ENCODE results near the gene ULBP3. TPM values are rescaled to one million over a fixed set of nuclear protein-coding genes. Genes with fewer than 3 reads are reported as not detected.

Gene ULBP3
- total and polyA plus RNA-seq, 9 of the 15 experiments (the other 6 are each of a cell fraction or from before 2014, with no cell fraction given), result 0.25 to 0.33 TPM; not detected in 7

DNA sequence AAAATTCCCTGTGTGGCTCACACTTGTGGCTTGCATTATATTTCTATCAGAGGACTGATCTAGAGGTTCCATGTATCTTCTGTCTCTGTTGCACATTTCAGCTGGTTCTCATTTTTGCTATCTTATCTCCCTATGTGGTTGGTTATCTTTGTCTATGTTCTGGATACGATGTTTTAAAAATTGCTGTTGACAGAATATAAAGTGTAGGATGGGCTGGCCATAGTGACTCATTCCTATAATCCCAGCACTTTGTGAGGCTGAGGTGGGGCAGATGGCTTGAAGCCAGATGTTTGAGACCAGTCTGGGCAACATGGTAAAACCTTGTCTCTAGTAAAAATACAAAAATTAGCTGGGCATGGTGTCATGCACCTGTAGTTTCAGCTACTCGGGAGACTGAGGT lies 9.9 kb upstream of the ULBP3 start (continued):
- TF ChIP-seq, protein P1, sequence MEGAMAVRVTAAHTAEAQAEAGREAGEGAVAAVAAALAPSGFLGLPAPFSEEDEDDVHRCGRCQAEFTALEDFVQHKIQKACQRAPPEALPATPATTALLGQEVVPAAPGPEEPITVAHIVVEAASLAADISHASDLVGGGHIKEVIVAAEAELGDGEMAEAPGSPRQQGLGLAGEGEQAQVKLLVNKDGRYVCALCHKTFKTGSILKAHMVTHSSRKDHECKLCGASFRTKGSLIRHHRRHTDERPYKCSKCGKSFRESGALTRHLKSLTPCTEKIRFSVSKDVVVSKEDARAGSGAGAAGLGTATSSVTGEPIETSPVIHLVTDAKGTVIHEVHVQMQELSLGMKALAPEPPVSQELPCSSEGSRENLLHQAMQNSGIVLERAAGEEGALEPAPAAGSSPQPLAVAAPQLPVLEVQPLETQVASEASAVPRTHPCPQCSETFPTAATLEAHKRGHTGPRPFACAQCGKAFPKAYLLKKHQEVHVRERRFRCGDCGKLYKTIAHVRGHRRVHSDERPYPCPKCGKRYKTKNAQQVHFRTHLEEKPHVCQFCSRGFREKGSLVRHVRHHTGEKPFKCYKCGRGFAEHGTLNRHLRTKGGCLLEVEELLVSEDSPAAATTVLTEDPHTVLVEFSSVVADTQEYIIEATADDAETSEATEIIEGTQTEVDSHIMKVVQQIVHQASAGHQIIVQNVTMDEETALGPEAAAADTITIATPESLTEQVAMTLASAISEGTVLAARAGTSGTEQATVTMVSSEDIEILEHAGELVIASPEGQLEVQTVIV (CRISPR knock-in tag; IDR thresholded peaks at IDR 0.05; ENCODE audit: borderline replicate concordance), result no peak
- TF ChIP-seq FOXA1 (IDR thresholded peaks at IDR 0.05; ENCODE audit: borderline replicate concordance) (no peak), POLR2G (IDR thresholded peaks at IDR 0.05; ENCODE audit: low read depth, low read length) (no peak), PRPF4 (IDR thresholded peaks at IDR 0.05; ENCODE audit: insufficient read depth, low read depth, low read length, poor library complexity, severe bottlenecking) (no peak), OTX1 (CRISPR knock-in tag; IDR thresholded peaks at IDR 0.05) (peak; percentile 76), ESRRA (IDR thresholded peaks at IDR 0.05; ENCODE audit: borderline replicate concordance, low read depth) (peak; percentile 83; the same call in 1 of the 2 replicates), CBFA2T3 (IDR thresholded peaks at IDR 0.05) (peak; percentile 85), ZNF143 (CRISPR knock-in tag; IDR thresholded peaks at IDR 0.05) (no peak), CAMTA2 (CRISPR knock-in tag; conservative IDR thresholded peaks at IDR 0.05) (no peak), SMARCA4 (IDR thresholded peaks at IDR 0.05) (peak; percentile 82), HNRNPUL1 (IDR thresholded peaks at IDR 0.05; ENCODE audit: low read length) (no peak), DACH1 (IDR thresholded peaks at IDR 0.05; ENCODE audit: partially characterized antibody) (no peak)
- TF ChIP-seq, protein P2, sequence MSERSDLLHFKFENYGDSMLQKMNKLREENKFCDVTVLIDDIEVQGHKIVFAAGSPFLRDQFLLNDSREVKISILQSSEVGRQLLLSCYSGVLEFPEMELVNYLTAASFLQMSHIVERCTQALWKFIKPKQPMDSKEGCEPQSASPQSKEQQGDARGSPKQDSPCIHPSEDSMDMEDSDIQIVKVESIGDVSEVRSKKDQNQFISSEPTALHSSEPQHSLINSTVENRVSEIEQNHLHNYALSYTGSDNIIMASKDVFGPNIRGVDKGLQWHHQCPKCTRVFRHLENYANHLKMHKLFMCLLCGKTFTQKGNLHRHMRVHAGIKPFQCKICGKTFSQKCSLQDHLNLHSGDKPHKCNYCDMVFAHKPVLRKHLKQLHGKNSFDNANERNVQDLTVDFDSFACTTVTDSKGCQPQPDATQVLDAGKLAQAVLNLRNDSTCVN (CRISPR knock-in tag; IDR thresholded peaks at IDR 0.05), result peak; percentile 59; the same call in 1 of the 2 replicates
- TF ChIP-seq, protein P3, sequence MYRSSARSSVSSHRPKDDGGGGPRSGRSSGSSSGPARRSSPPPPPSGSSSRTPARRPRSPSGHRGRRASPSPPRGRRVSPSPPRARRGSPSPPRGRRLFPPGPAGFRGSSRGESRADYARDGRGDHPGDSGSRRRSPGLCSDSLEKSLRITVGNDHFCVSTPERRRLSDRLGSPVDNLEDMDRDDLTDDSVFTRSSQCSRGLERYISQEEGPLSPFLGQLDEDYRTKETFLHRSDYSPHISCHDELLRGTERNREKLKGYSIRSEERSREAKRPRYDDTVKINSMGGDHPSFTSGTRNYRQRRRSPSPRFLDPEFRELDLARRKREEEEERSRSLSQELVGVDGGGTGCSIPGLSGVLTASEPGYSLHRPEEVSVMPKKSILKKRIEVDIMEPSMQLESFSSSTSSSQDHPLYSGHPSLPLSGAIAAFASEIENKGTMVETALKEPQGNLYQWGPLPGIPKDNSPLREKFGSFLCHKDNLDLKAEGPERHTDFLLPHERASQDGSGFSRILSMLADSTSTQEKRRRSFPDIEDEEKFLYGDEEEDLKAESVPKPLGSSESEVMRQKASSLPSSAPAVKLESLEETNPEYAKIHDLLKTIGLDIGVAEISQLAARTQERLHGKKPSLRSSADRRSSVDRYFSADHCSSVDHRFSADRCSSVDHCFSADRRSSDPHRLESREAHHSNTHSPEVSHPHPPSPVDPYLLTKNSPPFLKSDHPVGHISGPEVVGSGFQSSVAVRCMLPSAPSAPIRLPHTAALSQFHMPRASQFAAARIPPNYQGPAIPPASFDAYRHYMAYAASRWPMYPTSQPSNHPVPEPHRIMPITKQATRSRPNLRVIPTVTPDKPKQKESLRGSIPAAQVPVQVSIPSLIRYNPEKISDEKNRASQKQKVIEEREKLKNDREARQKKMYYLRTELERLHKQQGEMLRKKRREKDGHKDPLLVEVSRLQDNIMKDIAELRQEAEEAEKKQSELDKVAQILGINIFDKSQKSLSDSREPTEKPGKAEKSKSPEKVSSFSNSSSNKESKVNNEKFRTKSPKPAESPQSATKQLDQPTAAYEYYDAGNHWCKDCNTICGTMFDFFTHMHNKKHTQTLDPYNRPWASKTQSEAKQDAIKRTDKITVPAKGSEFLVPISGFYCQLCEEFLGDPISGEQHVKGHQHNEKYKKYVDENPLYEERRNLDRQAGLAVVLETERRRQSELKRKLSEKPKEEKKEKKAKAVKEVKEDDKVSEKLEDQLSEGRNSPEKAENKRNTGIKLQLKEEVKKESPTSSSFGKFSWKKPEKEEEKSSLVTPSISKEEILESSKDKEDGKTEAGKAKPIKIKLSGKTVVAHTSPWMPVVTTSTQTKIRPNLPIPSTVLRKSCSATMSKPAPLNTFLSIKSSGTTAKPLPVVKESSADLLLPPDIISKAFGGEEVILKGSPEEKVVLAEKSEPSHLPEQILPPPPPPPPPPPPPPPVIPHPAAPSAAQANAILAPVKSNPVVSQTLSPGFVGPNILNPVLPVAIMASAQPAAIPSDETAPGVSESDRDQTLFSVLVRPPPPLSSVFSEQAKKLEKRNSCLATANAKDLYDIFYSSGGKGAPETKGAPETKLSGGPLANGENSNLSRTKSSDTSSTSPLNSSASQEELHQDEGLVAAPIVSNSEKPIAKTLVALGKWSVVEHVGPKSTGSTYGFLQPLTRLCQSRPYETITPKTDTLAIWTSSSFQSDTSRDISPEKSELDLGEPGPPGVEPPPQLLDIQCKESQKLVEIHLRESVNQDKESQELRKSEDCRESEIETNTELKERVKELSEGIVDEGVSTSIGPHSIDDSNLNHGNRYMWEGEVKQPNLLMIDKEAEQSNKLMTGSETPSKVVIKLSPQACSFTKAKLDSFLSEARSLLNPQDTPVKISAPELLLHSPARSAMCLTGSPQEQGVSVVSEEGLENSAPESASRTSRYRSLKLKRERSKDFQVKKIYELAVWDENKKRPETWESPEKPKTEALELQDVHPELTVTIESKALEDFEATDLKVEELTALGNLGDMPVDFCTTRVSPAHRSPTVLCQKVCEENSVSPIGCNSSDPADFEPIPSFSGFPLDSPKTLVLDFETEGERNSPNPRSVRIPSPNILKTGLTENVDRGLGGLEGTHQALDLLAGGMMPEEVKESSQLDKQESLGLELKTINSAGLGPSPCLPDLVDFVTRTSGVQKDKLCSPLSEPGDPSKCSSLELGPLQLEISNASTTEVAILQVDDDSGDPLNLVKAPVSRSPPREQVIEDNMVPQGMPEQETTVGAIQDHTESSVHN (IDR thresholded peaks at IDR 0.05; ENCODE audit: borderline replicate concordance in 1 of 2, low read depth in 1 of 2), result 0 out of 4 replicates have a peak, but pooled peaks of 1 of the 2 experiments have one; percentile 37
